Muscle layer of colon (tissue), 2 donors: Measurements from ENCODE around the gene TMIGD2.
"Not testable (repeated sequence)": the region's sequence is repeated elsewhere in the genome, so short reads cannot be mapped to it uniquely, and the experiment has no call there.

Experiments
- H3K27ac ChIP-seq: one replicate; pipeline ENCODE4 v1.7.0; 2013; ENCODE audit warnings: low read depth, mild to moderate bottlenecking, low read length, moderate library complexity
- H3K27me3 ChIP-seq, 2 donors: one replicate each; pipeline ENCODE4 v1.7.0; 2013; ENCODE audit warnings: low read length in 2 of 2, mild to moderate bottlenecking in 2 of 2; ENCODE audit not compliant: insufficient read depth in 2 of 2, control insufficient read depth in 1 of 2
- H3K36me3 ChIP-seq: one replicate; pipeline ENCODE4 v1.7.0; 2013; ENCODE audit warnings: mild to moderate bottlenecking, low read length; ENCODE audit not compliant: insufficient read depth
- H3K4me1 ChIP-seq: one replicate; pipeline ENCODE4 v1.7.0; 2013; ENCODE audit warnings: mild to moderate bottlenecking, low read length; ENCODE audit not compliant: insufficient read depth
- H3K4me3 ChIP-seq, 2 donors: one replicate each; pipeline ENCODE4 v1.7.0; 2013; ENCODE audit warnings: low read length in 2 of 2, low read depth in 1 of 2, mild to moderate bottlenecking in 1 of 2, moderate library complexity in 1 of 2
- H3K9ac ChIP-seq: one replicate; pipeline ENCODE4 v1.7.0; 2013; ENCODE audit warnings: low read length
- H3K9me3 ChIP-seq: one replicate; pipeline ENCODE4 v1.7.0; 2013; ENCODE audit warnings: mild to moderate bottlenecking, low read length
- donor health status: abdominal sarcoma.
- donor health status: Adenocarcinoma of cecum.

The TMIGD2 gene

GRCh38 chr19:4338441-4339355, 36.5 kb upstream of the TMIGD2 start, which contains the start of gene STAP2:
Gene STAP2 (minus strand): TSS chr19:4338827. CDS start chr19:4338753, 74 bp downstream.
- H3K9ac ChIP-seq = no peak within 1 kb of the TSS
- peak within 1 kb of the TSS; percentile 30 to 53 for H3K4me3 ChIP-seq
- peaks cover 5% of the 10 kb centered on the region for H3K4me1 ChIP-seq
- H3K9me3 ChIP-seq = no peaks in the 10 kb centered on the region
- no peak within 1 kb of the TSS for H3K27ac ChIP-seq
- H3K36me3 ChIP-seq = no peaks in the 10 kb centered on the region
- no peaks in the 10 kb centered on the region for H3K27me3 ChIP-seq

- H3K36me3 ChIP-seq = no peaks in the 10 kb centered on the region
- H3K9ac ChIP-seq = no peak overlapping the region
- H3K27me3 ChIP-seq = no peaks in the 10 kb centered on the region
- no peak overlapping the region for H3K27ac ChIP-seq
- H3K4me3 ChIP-seq = peak overlapping the region; percentile 24 to 53
- H3K4me1 ChIP-seq = peaks cover 5% of the 10 kb centered on the region
- no peaks in the 10 kb centered on the region for H3K9me3 ChIP-seq
Measured at GRCh38 chr19:4337906-4338440, 35.8 kb upstream of the TMIGD2 start.

GRCh38 chr19:4334929-4335570, 32.9 kb upstream of the TMIGD2 start:
- H3K27ac ChIP-seq = no peak overlapping the region
- no peak overlapping the region for H3K9ac ChIP-seq
- H3K27me3 ChIP-seq = no peaks in the 10 kb centered on the region
- H3K4me3 ChIP-seq = no peak overlapping the region
- no peaks in the 10 kb centered on the region for H3K4me1 ChIP-seq
- no peaks in the 10 kb centered on the region for H3K9me3 ChIP-seq
- H3K36me3 ChIP-seq = no peaks in the 10 kb centered on the region

- peaks cover 0 to 26% of the 10 kb centered on the region in 2 donors for H3K27me3 ChIP-seq
- H3K4me1 ChIP-seq = peaks cover 13% of the 10 kb centered on the region
- H3K27ac ChIP-seq = no peak overlapping the region
- no peak overlapping the region for H3K4me3 ChIP-seq
- H3K36me3 ChIP-seq = no peaks in the 10 kb centered on the region
- H3K9ac ChIP-seq = no peak overlapping the region
- no peaks in the 10 kb centered on the region for H3K9me3 ChIP-seq
Measured at GRCh38 chr19:4329858-4330257, 27.7 kb upstream of the TMIGD2 start.

- not testable (repeated sequence) for H3K9ac ChIP-seq, H3K36me3 ChIP-seq, H3K9me3 ChIP-seq, H3K27ac ChIP-seq
- Histone ChIP-seq H3K4me3 (peak overlapping the region in 1 of 2 donors; percentile 47), H3K27me3 (peaks cover 0 to 26% of the 10 kb centered on the region in 2 donors), H3K4me1 (peaks cover 13% of the 10 kb centered on the region)
Measured at GRCh38 chr19:4328991-4329681, 26.9 kb upstream of the TMIGD2 start.

GRCh38 chr19:4328243-4328990, 26.2 kb upstream of the TMIGD2 start:
- no peaks in the 10 kb centered on the region for H3K9me3 ChIP-seq
- no peak overlapping the region for H3K27ac ChIP-seq
- no peak overlapping the region for H3K9ac ChIP-seq
- H3K4me3 ChIP-seq = peak overlapping the region in 1 of 2 donors; percentile 63
- H3K4me1 ChIP-seq = peaks cover 13% of the 10 kb centered on the region
- no peaks in the 10 kb centered on the region for H3K36me3 ChIP-seq
- peaks cover 0 to 26% of the 10 kb centered on the region in 2 donors for H3K27me3 ChIP-seq

- Histone ChIP-seq H3K9ac (peak overlapping the region; percentile 44), H3K4me1 (peaks cover 13% of the 10 kb centered on the region), H3K4me3 (peak overlapping the region; percentile 27 to 63), H3K27ac (no peak overlapping the region), H3K36me3 (no peaks in the 10 kb centered on the region), H3K27me3 (peaks cover 0 to 26% of the 10 kb centered on the region in 2 donors), H3K9me3 (no peaks in the 10 kb centered on the region)
Measured at GRCh38 chr19:4327877-4328242, 25.7 kb upstream of the TMIGD2 start.

GRCh38 chr19:4327252-4327876, 25.2 kb upstream of the TMIGD2 start:
- Histone ChIP-seq H3K9me3 (no peaks in the 10 kb centered on the region), H3K4me1 (peaks cover 13% of the 10 kb centered on the region), H3K27me3 (peaks cover 0 to 26% of the 10 kb centered on the region in 2 donors), H3K36me3 (no peaks in the 10 kb centered on the region), H3K4me3 (peak overlapping the region; percentile 27 to 63), H3K27ac (no peak overlapping the region), H3K9ac (peak overlapping the region; percentile 44)

GRCh38 chr19:4326837-4327251, 24.7 kb upstream of the TMIGD2 start:
- Histone ChIP-seq H3K27ac (no peak overlapping the region), H3K9me3 (no peaks in the 10 kb centered on the region), H3K36me3 (no peaks in the 10 kb centered on the region), H3K4me3 (peak overlapping the region in 1 of 2 donors; percentile 63), H3K4me1 (peaks cover 13% of the 10 kb centered on the region), H3K9ac (no peak overlapping the region), H3K27me3 (peaks cover 0 to 26% of the 10 kb centered on the region in 2 donors)

- Histone ChIP-seq H3K27ac (no peak overlapping the region), H3K36me3 (no peaks in the 10 kb centered on the region), H3K4me1 (peaks cover 13% of the 10 kb centered on the region), H3K9ac (no peak overlapping the region), H3K4me3 (no peak overlapping the region), H3K27me3 (peaks cover 0 to 26% of the 10 kb centered on the region in 2 donors), H3K9me3 (no peaks in the 10 kb centered on the region)
Measured at GRCh38 chr19:4326215-4326836, 24.1 kb upstream of the TMIGD2 start.
